Adipocyte (in vitro differentiated cells): ENCODE data around the gene ARHGEF1.
"Not testable (repeated sequence)": the region's sequence is repeated elsewhere in the genome, so short reads cannot be mapped to it uniquely, and the experiment has no call there.

Experiments
- DNase-seq: peaks from one replicate; pipeline ENCODE4 v3.0.0-alpha.2; 2015; ENCODE audit warnings: low read depth
- H3K27me3 ChIP-seq: replicated peaks from 2 replicates; pipeline ENCODE4 v1.7.0; 2013; ENCODE audit warnings: mild to moderate bottlenecking, low read length, moderate library complexity; ENCODE audit not compliant: control insufficient read depth, insufficient read depth
- H3K36me3 ChIP-seq: 2 replicates; pipeline ENCODE4 v1.7.0; 2013; ENCODE audit warnings: low read length, mild to moderate bottlenecking, moderate library complexity; ENCODE audit not compliant: control insufficient read depth, insufficient read depth, severe bottlenecking
- H3K4me1 ChIP-seq: 2 replicates; pipeline ENCODE4 v1.7.0; 2013; ENCODE audit warnings: mild to moderate bottlenecking, low read length, moderate library complexity; ENCODE audit not compliant: control insufficient read depth, insufficient read depth
- H3K4me3 ChIP-seq: 2 replicates; pipeline ENCODE4 v1.7.0; 2013; ENCODE audit warnings: mild to moderate bottlenecking, low read length, moderate library complexity
- H3K9ac ChIP-seq: 2 replicates; pipeline ENCODE4 v1.7.0; 2013; ENCODE audit warnings: mild to moderate bottlenecking, low read length, moderate library complexity
- H3K9me3 ChIP-seq: 2 replicates; pipeline ENCODE4 v1.7.0; 2013; ENCODE audit warnings: mild to moderate bottlenecking, low read length, moderate library complexity; ENCODE audit not compliant: control insufficient read depth

ARHGEF1 gene

GRCh38 chr19:41930926-41931592, 48.1 kb downstream of the ARHGEF1 start:
- Histone ChIP-seq H3K27me3 (peaks cover 54% of the 10 kb centered on the region), H3K4me3 (no peak overlapping the region), H3K4me1 (peaks cover 9% of the 10 kb centered on the region), H3K9ac (no peak overlapping the region), H3K9me3 (no peaks in the 10 kb centered on the region), H3K36me3 (no peaks in the 10 kb centered on the region)
- peak; percentile 27 for DNase-seq

DNA sequence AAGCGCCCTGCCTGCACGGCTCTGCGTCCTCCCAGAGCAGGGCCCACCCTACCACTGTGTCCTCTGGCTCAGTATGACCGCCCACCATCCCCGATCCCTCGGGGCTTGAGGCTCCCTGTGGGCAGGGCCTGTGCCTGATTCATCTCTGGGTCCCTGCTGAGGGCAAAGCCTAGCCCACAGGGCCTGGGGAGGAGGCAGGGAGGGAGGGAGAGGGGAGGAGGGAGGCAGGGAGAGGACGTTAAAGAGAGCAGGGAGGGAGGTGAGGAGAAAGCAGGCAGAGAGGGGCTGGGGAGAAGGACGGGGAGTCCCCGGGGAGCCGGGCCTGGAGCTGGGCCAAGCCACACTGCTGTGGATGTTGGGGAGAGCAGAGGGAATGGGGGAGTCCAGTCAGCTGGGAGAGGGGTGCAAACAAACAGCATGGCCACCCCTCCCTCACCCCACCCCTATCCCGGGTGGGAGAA, 49.3 kb downstream of the ARHGEF1 start:
- H3K27me3 ChIP-seq = peaks cover 44% of the 10 kb centered on the region
- DNase-seq = no peak
- no peaks in the 10 kb centered on the region for H3K36me3 ChIP-seq
- no peaks in the 10 kb centered on the region for H3K9me3 ChIP-seq
- H3K4me3 ChIP-seq = no peak overlapping the region
- H3K9ac ChIP-seq = no peak overlapping the region
- H3K4me1 ChIP-seq = peaks cover 18% of the 10 kb centered on the region

GRCh38 chr19:41932720-41933332, 49.8 kb downstream of the ARHGEF1 start:
- Histone ChIP-seq H3K9ac (no peak overlapping the region), H3K4me3 (no peak overlapping the region), H3K36me3 (no peaks in the 10 kb centered on the region), H3K4me1 (peaks cover 18% of the 10 kb centered on the region), H3K27me3 (peaks cover 40% of the 10 kb centered on the region), H3K9me3 (no peaks in the 10 kb centered on the region)
- no peak for DNase-seq

DNA sequence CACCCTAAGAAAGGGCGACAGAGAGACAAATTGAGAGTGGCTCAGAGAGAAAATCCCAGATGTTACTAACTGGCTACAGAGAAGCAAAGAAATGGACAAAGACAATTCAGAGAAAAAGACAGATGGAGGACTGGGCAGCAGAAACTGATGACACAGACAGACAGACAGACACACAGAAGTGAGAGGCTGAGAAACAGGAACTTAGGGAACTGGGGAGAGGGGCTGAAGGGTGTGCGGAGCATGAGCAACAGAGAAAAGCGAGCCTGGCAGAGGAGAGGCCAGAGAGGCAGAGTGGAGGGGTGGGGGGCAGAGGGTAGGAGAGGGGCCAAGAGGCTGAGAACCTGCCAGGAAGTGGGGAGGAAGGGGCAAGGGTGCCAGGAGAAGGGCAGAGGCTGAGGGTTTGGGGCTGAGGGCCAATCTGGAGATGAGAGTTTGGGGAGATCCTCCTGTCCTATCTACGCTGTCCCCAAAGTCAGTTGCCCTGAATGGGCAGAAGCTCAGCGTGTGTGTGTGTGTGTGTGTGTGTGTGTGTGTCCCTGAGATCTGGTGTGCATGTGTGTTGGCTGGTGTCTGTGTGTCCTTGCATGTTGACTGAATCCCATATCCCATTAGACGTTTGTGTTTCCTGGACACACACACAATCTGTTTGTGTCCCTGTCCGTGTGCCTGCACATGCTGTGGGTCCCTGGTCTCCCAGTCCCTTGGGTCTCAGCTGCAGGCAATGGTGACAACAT, 50.9 kb downstream of the ARHGEF1 start:
- DNase-seq = no peak
- no peaks in the 10 kb centered on the region for H3K36me3 ChIP-seq
- H3K9ac ChIP-seq = no peak overlapping the region
- no peak overlapping the region for H3K4me3 ChIP-seq
- peaks cover 38% of the 10 kb centered on the region for H3K27me3 ChIP-seq
- peaks cover 18% of the 10 kb centered on the region for H3K4me1 ChIP-seq
- no peaks in the 10 kb centered on the region for H3K9me3 ChIP-seq

- no peak overlapping the region for H3K9ac ChIP-seq
- peaks cover 29% of the 10 kb centered on the region for H3K27me3 ChIP-seq
- H3K4me3 ChIP-seq = no peak overlapping the region
- DNase-seq = peak; percentile 85
- no peaks in the 10 kb centered on the region for H3K36me3 ChIP-seq
- peaks cover 18% of the 10 kb centered on the region for H3K4me1 ChIP-seq
- no peaks in the 10 kb centered on the region for H3K9me3 ChIP-seq
These were observed 51.9 kb downstream of the ARHGEF1 start for GRCh38 chr19:41934849-41935374.

DNA sequence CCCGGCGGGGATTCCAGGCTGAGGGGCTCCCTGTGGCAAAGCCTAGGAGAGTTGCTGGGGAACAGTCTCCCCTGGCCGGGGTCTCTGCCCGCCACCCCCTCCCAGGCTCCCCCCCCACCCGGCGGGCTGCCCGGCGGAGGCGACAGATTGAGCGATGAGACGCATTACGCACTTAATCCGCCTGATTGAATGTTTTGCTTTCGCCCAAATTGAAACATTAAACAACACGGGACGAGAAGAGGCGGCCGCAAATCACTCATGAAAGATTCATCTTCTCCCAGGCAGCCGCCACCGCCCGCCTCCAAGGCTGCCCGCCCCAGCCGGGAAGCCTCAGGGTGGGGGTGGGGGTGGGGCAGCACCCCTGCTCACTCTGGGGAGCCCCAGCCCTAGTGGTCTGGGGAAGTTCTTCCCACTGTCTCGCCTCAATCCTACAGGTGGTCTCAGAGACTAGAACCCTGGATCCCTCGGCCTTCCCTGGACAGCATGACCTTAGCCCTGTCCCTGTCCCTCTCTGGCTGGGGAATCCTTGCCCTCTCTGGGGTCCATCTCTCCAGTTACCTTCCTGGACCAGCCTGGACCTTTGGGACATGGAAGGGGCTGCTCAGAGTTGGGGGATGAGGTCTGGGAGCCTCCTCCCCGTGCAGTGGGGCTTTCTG, 52.9 kb downstream of the ARHGEF1 start:
- H3K4me3 ChIP-seq = no peak overlapping the region
- H3K36me3 ChIP-seq = no peaks in the 10 kb centered on the region
- peaks cover 18% of the 10 kb centered on the region for H3K4me1 ChIP-seq
- H3K27me3 ChIP-seq = peaks cover 19% of the 10 kb centered on the region
- H3K9ac ChIP-seq = no peak overlapping the region
- DNase-seq = peak; percentile 28
- no peaks in the 10 kb centered on the region for H3K9me3 ChIP-seq

- H3K27me3 ChIP-seq = peaks cover 18% of the 10 kb centered on the region
- DNase-seq = no peak
- no peaks in the 10 kb centered on the region for H3K9me3 ChIP-seq
- no peak overlapping the region for H3K9ac ChIP-seq
- no peak overlapping the region for H3K4me3 ChIP-seq
- peaks cover 18% of the 10 kb centered on the region for H3K4me1 ChIP-seq
- H3K36me3 ChIP-seq = no peaks in the 10 kb centered on the region
These were observed 53.4 kb downstream of the ARHGEF1 start for GRCh38 chr19:41936416-41936850.

GRCh38 chr19:41936961-41937360, 54.0 kb downstream of the ARHGEF1 start:
- H3K9ac ChIP-seq = no peak overlapping the region
- no peaks in the 10 kb centered on the region for H3K9me3 ChIP-seq
- no peak for DNase-seq
- no peak overlapping the region for H3K4me3 ChIP-seq
- H3K36me3 ChIP-seq = no peaks in the 10 kb centered on the region
- H3K4me1 ChIP-seq = peaks cover 18% of the 10 kb centered on the region
- H3K27me3 ChIP-seq = peaks cover 14% of the 10 kb centered on the region

GRCh38 chr19:41937525-41938468, 54.8 kb downstream of the ARHGEF1 start:
- H3K9me3 ChIP-seq = no peaks in the 10 kb centered on the region
- DNase-seq = no peak
- H3K36me3 ChIP-seq = no peaks in the 10 kb centered on the region
- no peak overlapping the region for H3K9ac ChIP-seq
- no peak overlapping the region for H3K4me3 ChIP-seq
- H3K27me3 ChIP-seq = peaks cover 14% of the 10 kb centered on the region
- peaks cover 15% of the 10 kb centered on the region for H3K4me1 ChIP-seq

DNA sequence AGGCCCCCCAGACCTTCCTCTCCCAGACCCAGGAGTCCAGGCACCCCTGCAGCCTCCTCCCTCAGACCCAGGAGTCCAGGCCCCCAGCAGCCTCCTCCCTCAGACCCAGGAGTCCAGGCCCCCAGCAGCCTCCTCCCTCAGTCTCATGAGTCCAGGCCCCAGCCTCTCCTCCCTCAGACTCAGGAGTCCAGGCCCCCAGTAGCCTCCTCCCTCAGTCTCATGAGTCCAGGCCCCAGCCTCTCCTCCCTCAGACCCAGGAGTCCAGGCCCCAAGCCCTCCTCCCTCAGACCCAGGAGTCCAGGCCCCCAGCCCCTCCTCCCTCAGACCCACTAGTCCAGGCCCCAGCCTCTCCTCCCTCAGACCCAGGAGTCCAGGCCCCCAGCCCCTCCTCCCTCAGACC, 56.2 kb downstream of the ARHGEF1 start:
- H3K36me3 ChIP-seq, DNase-seq, H3K9me3 ChIP-seq, H3K27me3 ChIP-seq, H3K4me3 ChIP-seq, H3K9ac ChIP-seq: not testable (repeated sequence)
- peaks cover 11% of the 10 kb centered on the region for H3K4me1 ChIP-seq
